OCI-LY7 (cell line): Measurements from ENCODE around the gene CHD5. TPM values are rescaled to one million over a fixed set of nuclear protein-coding genes. Genes with fewer than 3 reads are reported as not detected.
A peak's percentile ranks its signal among the peaks of the same experiment; 100 is the strongest.

ENCODE experiments used
- BruUV-seq: library from RNA; stranded (reverse); fragments of 400-500 nt; replicated peaks from 2 replicates; lab custom pipeline; 2021; lab: Mats Ljungman, UMichigan
- CTCF ChIA-PET: fragments of 300-600 bp; sonication (Branson Sonifier 250); formaldehyde crosslinking; loops from one replicate; lab custom pipeline; 2022; ENCODE audit warnings: antibody characterized with exemption; ENCODE audit not compliant: unreplicated experiment; lab: Charles Lee
- POLR2A ChIA-PET: fragments of 300-600 bp; sonication (Branson Sonifier 250); formaldehyde crosslinking; loops from one replicate; lab custom pipeline; 2022; ENCODE audit warnings: antibody characterized with exemption; lab: Charles Lee
- DNase-seq: peaks from one replicate; pipeline ENCODE4 v3.0.0-alpha.2; 2015; ENCODE audit warnings: low spot score
- H2AFZ ChIP-seq: fragments of 200-600 bp; sonication (generic), shearing (Covaris generic); 2 replicates; pipeline ENCODE4 v1.6.1; 2014; ENCODE audit warnings: mild to moderate bottlenecking, antibody characterized with exemption, low read length, moderate library complexity
- H3K27ac ChIP-seq: fragments of 200-600 bp; sonication (generic); 2 replicates; pipeline ENCODE4 v1.5.1; 2014; ENCODE audit warnings: mixed run types, low read depth, mild to moderate bottlenecking, moderate library complexity, low read length, inconsistent platforms; ENCODE audit not compliant: poor library complexity, severe bottlenecking
- H3K36me3 ChIP-seq: fragments of 200-600 bp; sonication (generic); 2 replicates; pipeline ENCODE4 v1.6.1; 2014; ENCODE audit warnings: mild to moderate bottlenecking, antibody characterized with exemption, low read length, moderate library complexity, mixed read lengths; ENCODE audit not compliant: insufficient read depth
- H3K4me1 ChIP-seq: fragments of 200-600 bp; sonication (generic); 2 replicates; pipeline ENCODE4 v1.5.1; 2014; ENCODE audit warnings: mild to moderate bottlenecking, low read length; ENCODE audit not compliant: insufficient read depth, poor library complexity, severe bottlenecking
- H3K4me2 ChIP-seq: fragments of 200-600 bp; sonication (generic); 2 replicates; pipeline ENCODE4 v1.6.1; 2014; ENCODE audit warnings: mild to moderate bottlenecking, low read length
- H3K4me3 ChIP-seq: fragments of 200-600 bp; sonication (generic); 2 replicates; pipeline ENCODE4 v1.5.1; 2014; ENCODE audit warnings: mild to moderate bottlenecking, low read depth, low read length; ENCODE audit not compliant: poor library complexity, severe bottlenecking
- H3K79me2 ChIP-seq: fragments of 200-600 bp; sonication (generic); 2 replicates; pipeline ENCODE4 v1.6.1; 2016; ENCODE audit warnings: low read depth, mild to moderate bottlenecking, low read length, moderate library complexity, mixed read lengths; ENCODE audit not compliant: insufficient read depth
- H3K9me2 ChIP-seq: fragments of 200-600 bp; sonication (generic); 2 replicates; pipeline ENCODE4 v1.6.1; 2016; ENCODE audit warnings: mild to moderate bottlenecking, low read length, mixed read lengths; ENCODE audit not compliant: insufficient read depth
- H3K9me3 ChIP-seq: fragments of 200-600 bp; sonication (generic); 2 replicates; pipeline ENCODE4 v1.6.1; 2014; ENCODE audit warnings: mild to moderate bottlenecking, mixed run types, low read length, mixed read lengths
- H4K20me1 ChIP-seq: fragments of 200-600 bp; sonication (generic); 2 replicates; pipeline ENCODE4 v1.6.1; 2014; ENCODE audit warnings: mild to moderate bottlenecking, antibody characterized with exemption, low read length, moderate library complexity, mixed read lengths; ENCODE audit not compliant: insufficient read depth
- CTCF ChIP-seq: fragments of 200-600 bp; sonication (generic); conservative IDR thresholded peaks from 2 replicates; pipeline ENCODE4 v1.5.1; 2014; ENCODE audit warnings: mild to moderate bottlenecking, antibody characterized with exemption, low read length, moderate library complexity, mixed read lengths
- EZH2phosphoT487 ChIP-seq: fragments of 200-600 bp; sonication (generic); IDR thresholded peaks from 2 replicates; pipeline ENCODE4 v1.6.1; 2018; ENCODE audit warnings: low read depth, borderline replicate concordance, mild to moderate bottlenecking, mixed run types, antibody characterized with exemption, low read length, moderate library complexity, mixed read lengths
- intact Hi-C: fragments of 100-400 bp; cut with micrococcal nuclease; formaldehyde crosslinking; loops from one replicate; pipeline ENCODE4 v1.10.0; 2022; ENCODE audit not compliant: unreplicated experiment
- total RNA-seq, 2 experiments: library from RNA; depleted of rRNA in 1 of 2; stranded (reverse); fragments of >200 nt in 1 of 2; shearing (Covaris generic) in 1 of 2; gene quantifications; 2 replicates each; pipeline ENCODE4 v1.2.3, GENCODE V29; 2014 to 2022

CHD5 gene
- total RNA-seq, 2 experiments from 2014 or later: 0.19 to 0.38 TPM

- ChIA-PET CTCF (interaction anchor here (1.0 kb wide), 1 partner anchor 13 kb away, joined by 3 read pairs; no protein-coding TSS in a partner anchor), POLR2A (no interaction called here)
- H2AFZ ChIP-seq: no peak overlapping the region
Measured at GRCh38 chr1:6197746-6198427, 17.8 kb upstream of the CHD5 start.

DNA sequence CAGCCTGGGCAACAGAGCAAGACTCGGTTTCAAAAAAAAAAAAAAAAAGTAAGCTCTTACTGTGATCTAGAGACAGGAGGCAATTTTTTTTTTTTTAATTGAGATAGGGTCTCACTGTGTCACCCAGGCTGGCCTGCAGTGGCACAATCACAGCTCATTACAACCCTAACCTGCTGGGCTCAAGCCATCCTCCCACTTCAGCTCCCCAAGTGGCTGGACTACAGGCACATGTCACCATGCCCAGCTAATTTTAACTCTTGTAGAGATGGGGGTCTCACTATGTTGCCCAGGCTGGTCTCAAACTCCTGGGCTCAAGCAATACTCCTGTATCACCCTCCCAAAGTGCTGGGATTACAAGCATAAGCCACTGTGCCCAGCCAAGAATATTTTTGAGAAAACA, 11.8 kb upstream of the CHD5 start:
- ChIA-PET CTCF (no interaction called here), POLR2A (interaction anchor here (1.1 kb wide), 1 partner anchor 25 kb away, joined by 3 read pairs; no protein-coding TSS in a partner anchor)
- no peaks in the 10 kb centered on the region for H3K9me3 ChIP-seq
- H4K20me1 ChIP-seq: peaks cover 9% of the 10 kb centered on the region
- no peak for DNase-seq
- no peak overlapping the region for H3K4me2 ChIP-seq
- no TSS peak for BruUV-seq
- intact Hi-C loops: no loop called here
- H3K27ac ChIP-seq: no peak overlapping the region
- peaks cover 97% of the 10 kb centered on the region for H3K36me3 ChIP-seq
- H3K4me3 ChIP-seq: no peak overlapping the region
- H3K9me2 ChIP-seq: no peaks in the 10 kb centered on the region
- TF ChIP-seq EZH2phosphoT487: no peak
- TF ChIP-seq CTCF: no peak
- H3K4me1 ChIP-seq: peaks cover 2% of the 10 kb centered on the region
- H3K79me2 ChIP-seq: peaks cover 73% of the 10 kb centered on the region
- H2AFZ ChIP-seq: no peak overlapping the region

More at GRCh38 chr1:6197746-6198427, 17.8 kb upstream of the CHD5 start:
- no peaks in the 10 kb centered on the region for H3K9me3 ChIP-seq
- DNase-seq: no peak
- BruUV-seq: no TSS peak
- H3K4me3 ChIP-seq: peak overlapping the region; percentile 93
- H3K4me2 ChIP-seq: peak overlapping the region; percentile 96
- H3K36me3 ChIP-seq: peaks cover 63% of the 10 kb centered on the region
- peak overlapping the region; percentile 53 for H3K27ac ChIP-seq
- peaks cover 63% of the 10 kb centered on the region for H3K79me2 ChIP-seq
- intact Hi-C loops: loop anchor here (2.0 to 5.0 kb wide), 2 partner anchors 39 to 205 kb away; partner anchors contain the start of genes ICMT and NPHP4
- H4K20me1 ChIP-seq: peaks cover 24% of the 10 kb centered on the region
- peaks cover 31% of the 10 kb centered on the region for H3K4me1 ChIP-seq
- TF ChIP-seq CTCF: no peak
- no peak for TF ChIP-seq EZH2phosphoT487
- no peaks in the 10 kb centered on the region for H3K9me2 ChIP-seq

DNA sequence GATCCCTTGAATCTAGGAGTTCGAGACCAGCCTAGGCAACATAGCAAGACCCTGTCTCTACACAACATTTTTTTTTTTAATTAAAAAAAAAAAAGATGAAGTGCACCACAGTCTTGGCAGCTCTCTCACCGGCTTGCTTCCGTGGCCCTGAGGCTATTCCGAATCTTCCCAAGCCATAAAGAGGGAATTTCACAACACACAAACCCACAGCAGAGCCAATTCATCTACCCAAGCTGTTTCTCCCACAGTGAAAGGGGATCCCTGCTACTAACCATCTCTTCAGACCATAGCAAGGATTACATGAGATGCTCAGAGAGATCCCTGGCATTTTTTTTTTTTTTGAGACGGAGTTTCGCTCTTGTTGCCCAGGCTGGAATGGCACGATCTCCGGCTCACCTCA, 8.3 kb upstream of the CHD5 start:
- Histone ChIP-seq H3K4me2 (no peak overlapping the region), H3K9me3 (no peaks in the 10 kb centered on the region), H2AFZ (no peak overlapping the region), H3K79me2 (peaks cover 43% of the 10 kb centered on the region), H3K9me2 (no peaks in the 10 kb centered on the region), H3K4me3 (no peak overlapping the region), H3K27ac (no peak overlapping the region), H3K36me3 (peaks cover 88% of the 10 kb centered on the region), H3K4me1 (no peaks in the 10 kb centered on the region), H4K20me1 (peaks cover 4% of the 10 kb centered on the region; the same call in 1 of the 2 replicates)
- intact Hi-C loops: no loop called here
- ChIA-PET CTCF (no interaction called here), POLR2A (interaction anchor here (0.9 kb wide), 1 partner anchor 8 kb away, joined by 3 read pairs; no protein-coding TSS in a partner anchor)
- no peak for DNase-seq
- TF ChIP-seq CTCF: no peak
- no peak for TF ChIP-seq EZH2phosphoT487
- BruUV-seq: no TSS peak
